Endothelial cell (in vitro differentiated cells): ENCODE results near the gene PRPF6. TPM values are rescaled to one million over a fixed set of nuclear protein-coding genes. Genes with fewer than 3 reads are reported as not detected.

ENCODE experiments used
- DNase-seq: peaks from one replicate; pipeline ENCODE4 v3.0.0; 2021; ENCODE audit warnings: low spot score
- H3K27ac Mint-ChIP-seq: one replicate; pipeline ENCODE4 v1.8.0; 2021; ENCODE audit warnings: mixed read lengths, inconsistent platforms; ENCODE audit not compliant: unreplicated experiment
- H3K27me3 Mint-ChIP-seq: one replicate; pipeline ENCODE4 v1.8.0; 2021; ENCODE audit warnings: mild to moderate bottlenecking, moderate library complexity, mixed read lengths, inconsistent platforms; ENCODE audit not compliant: unreplicated experiment
- H3K36me3 Mint-ChIP-seq: one replicate; pipeline ENCODE4 v1.8.0; 2021; ENCODE audit warnings: mild to moderate bottlenecking, low read depth, mixed read lengths, inconsistent platforms; ENCODE audit not compliant: unreplicated experiment
- H3K4me1 Mint-ChIP-seq: one replicate; pipeline ENCODE4 v1.8.0; 2021; ENCODE audit warnings: mild to moderate bottlenecking, mixed read lengths, inconsistent platforms; ENCODE audit not compliant: unreplicated experiment
- H3K4me3 Mint-ChIP-seq: one replicate; pipeline ENCODE4 v1.8.0; 2021; ENCODE audit warnings: mild to moderate bottlenecking, mixed read lengths, inconsistent platforms; ENCODE audit not compliant: unreplicated experiment
- H3K9me3 Mint-ChIP-seq: one replicate; pipeline ENCODE4 v1.8.0; 2021; ENCODE audit warnings: mixed read lengths, inconsistent platforms; ENCODE audit not compliant: unreplicated experiment
- CTCF ChIP-seq: fragments of 200-600 bp; sonication (generic); IDR thresholded peaks from one replicate; pipeline ENCODE4 v1.5.0; 2021; ENCODE audit warnings: antibody characterized with exemption; ENCODE audit not compliant: unreplicated experiment
- total RNA-seq: library from RNA; stranded (reverse); fragmentation: NEBNext Ultra II Directional; extraction: Animal tissue kit (Norgen Biotek cat#: 25700); gene quantifications from one replicate; pipeline ENCODE4 v1.2.1, GENCODE V29; 2021; ENCODE audit not compliant: unreplicated experiment

PRPF6 gene
- total RNA-seq, 1 donor from 2014 or later: 73.4 TPM

GRCh38 chr20:64051561-64052325 is 70.8 kb downstream of the PRPF6 start:
- TF ChIP-seq CTCF: no peak
- peaks cover 12% of the 10 kb centered on the region for H3K27me3 Mint-ChIP-seq
- DNase-seq: no peak

GRCh38 chr20:64052326-64052722 is 71.4 kb downstream of the PRPF6 start:
- DNase-seq: no peak
- peaks cover 37% of the 10 kb centered on the region for H3K4me1 Mint-ChIP-seq
- peaks cover 10% of the 10 kb centered on the region for H3K27me3 Mint-ChIP-seq
- H3K9me3 Mint-ChIP-seq: no peaks in the 10 kb centered on the region
- no peak for TF ChIP-seq CTCF
- H3K36me3 Mint-ChIP-seq: peaks cover 7% of the 10 kb centered on the region
- H3K4me3 Mint-ChIP-seq: no peak overlapping the region
- no peak overlapping the region for H3K27ac Mint-ChIP-seq

More at GRCh38 chr20:64051561-64052325, 70.8 kb downstream of the PRPF6 start:
- Mint-ChIP-seq H3K4me3 (no peak overlapping the region), H3K27ac (no peak overlapping the region), H3K4me1 (peaks cover 40% of the 10 kb centered on the region), H3K36me3 (peaks cover 13% of the 10 kb centered on the region), H3K9me3 (no peaks in the 10 kb centered on the region)

- H3K27me3 Mint-ChIP-seq: peaks cover 10% of the 10 kb centered on the region
- H3K27ac Mint-ChIP-seq: peak overlapping the region; percentile 81
- H3K4me1 Mint-ChIP-seq: peaks cover 40% of the 10 kb centered on the region
- no peaks in the 10 kb centered on the region for H3K9me3 Mint-ChIP-seq
- no peaks in the 10 kb centered on the region for H3K36me3 Mint-ChIP-seq
- DNase-seq: no peak
- peak overlapping the region; percentile 72 for H3K4me3 Mint-ChIP-seq
- no peak for TF ChIP-seq CTCF
Measured at GRCh38 chr20:64052987-64053840, 72.3 kb downstream of the PRPF6 start.

GRCh38 chr20:64053841-64054661 is 73.1 kb downstream of the PRPF6 start:
- H3K36me3 Mint-ChIP-seq: no peaks in the 10 kb centered on the region
- peak; percentile 71 for DNase-seq
- H3K4me3 Mint-ChIP-seq: peak overlapping the region; percentile 72
- peaks cover 12% of the 10 kb centered on the region for H3K27me3 Mint-ChIP-seq
- no peaks in the 10 kb centered on the region for H3K9me3 Mint-ChIP-seq
- peak overlapping the region; percentile 92 for H3K27ac Mint-ChIP-seq
- no peak for TF ChIP-seq CTCF
- peaks cover 42% of the 10 kb centered on the region for H3K4me1 Mint-ChIP-seq
